Measurements from ENCODE around the gene PER1. TPM values are rescaled to one million over a fixed set of nuclear protein-coding genes. Genes with fewer than 3 reads are reported as not detected.

The PER1 gene
- total and polyA plus RNA-seq, 2 of the 8 experiments (the other 6 are each of a cell fraction or from before 2014, with no cell fraction given): 9.6 to 38.0 TPM

GRCh38 chr17:8118769-8119580 is 33.2 kb downstream of the PER1 start (continued):
- TF ChIP-seq CREB1 (IDR thresholded peaks at IDR 0.05) (no peak), SIN3A (conservative IDR thresholded peaks at IDR 0.05 in 1 of 2, IDR thresholded peaks at IDR 0.05 in 1 of 2; ENCODE audit: low read depth in 1 of 2, low read length in 2 of 2) (peak in 1 of 2 experiments; percentile 48; a peak in 1 of 4 replicates)

All from H1 (cell line).